ENCODE measurements around the gene TSPAN12.
"Not testable (repeated sequence)": the region's sequence is repeated elsewhere in the genome, so short reads cannot be mapped to it uniquely, and the experiment has no call there.

The TSPAN12 gene

GRCh38 chr7:120783273-120783672, 74.7 kb downstream of the TSPAN12 start:
- Histone ChIP-seq H3K4me1 (ENCODE audit: low read depth, poor library complexity, severe bottlenecking) (no peaks in the 10 kb centered on the region), H2AFZ (ENCODE audit: low read depth) (no peak overlapping the region), H4K20me1 (ENCODE audit: insufficient read depth) (no peaks in the 10 kb centered on the region), H3K79me2 (ENCODE audit: insufficient read depth, low read depth) (no peaks in the 10 kb centered on the region), H3K36me3 (ENCODE audit: insufficient read depth) (no peaks in the 10 kb centered on the region), H3K4me3 (IDR thresholded peaks at IDR 0.05; ENCODE audit: insufficient read depth, low read depth, low read length) (no peak overlapping the region), H3K27ac (no peak overlapping the region), H3K4me2 (no peak overlapping the region), H3K27me3 (ENCODE audit: insufficient read depth, low read depth) (no peaks in the 10 kb centered on the region), H3K9ac (no peak overlapping the region)
- TF ChIP-seq, protein P1, sequence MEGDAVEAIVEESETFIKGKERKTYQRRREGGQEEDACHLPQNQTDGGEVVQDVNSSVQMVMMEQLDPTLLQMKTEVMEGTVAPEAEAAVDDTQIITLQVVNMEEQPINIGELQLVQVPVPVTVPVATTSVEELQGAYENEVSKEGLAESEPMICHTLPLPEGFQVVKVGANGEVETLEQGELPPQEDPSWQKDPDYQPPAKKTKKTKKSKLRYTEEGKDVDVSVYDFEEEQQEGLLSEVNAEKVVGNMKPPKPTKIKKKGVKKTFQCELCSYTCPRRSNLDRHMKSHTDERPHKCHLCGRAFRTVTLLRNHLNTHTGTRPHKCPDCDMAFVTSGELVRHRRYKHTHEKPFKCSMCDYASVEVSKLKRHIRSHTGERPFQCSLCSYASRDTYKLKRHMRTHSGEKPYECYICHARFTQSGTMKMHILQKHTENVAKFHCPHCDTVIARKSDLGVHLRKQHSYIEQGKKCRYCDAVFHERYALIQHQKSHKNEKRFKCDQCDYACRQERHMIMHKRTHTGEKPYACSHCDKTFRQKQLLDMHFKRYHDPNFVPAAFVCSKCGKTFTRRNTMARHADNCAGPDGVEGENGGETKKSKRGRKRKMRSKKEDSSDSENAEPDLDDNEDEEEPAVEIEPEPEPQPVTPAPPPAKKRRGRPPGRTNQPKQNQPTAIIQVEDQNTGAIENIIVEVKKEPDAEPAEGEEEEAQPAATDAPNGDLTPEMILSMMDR (conservative IDR thresholded peaks at IDR 0.05; ENCODE audit: low read depth, low read length), result no peak

DNA sequence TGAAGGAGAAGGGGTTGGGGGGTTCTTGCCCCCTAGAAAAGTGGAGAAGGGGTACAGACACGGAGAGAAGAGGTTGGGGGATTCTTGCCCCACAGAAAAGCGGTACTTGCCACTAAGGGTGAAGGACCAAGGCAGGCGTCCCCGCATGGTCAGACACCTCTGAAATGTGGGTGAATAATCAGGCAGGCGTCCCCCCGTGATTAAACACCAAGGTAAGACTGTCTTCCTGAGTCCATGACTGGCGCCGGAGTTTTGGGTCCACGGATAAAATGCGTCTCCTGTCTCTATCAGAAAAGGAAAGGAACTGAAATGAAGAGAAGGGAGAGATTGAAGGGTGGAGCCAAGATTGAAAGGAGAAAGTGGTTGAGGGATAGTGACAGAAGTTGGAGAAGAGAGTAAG, 76.0 kb downstream of the TSPAN12 start:
- H2AFZ ChIP-seq (ENCODE audit: low read depth); H3K9ac ChIP-seq; H3K27me3 ChIP-seq (ENCODE audit: insufficient read depth, low read depth): not testable (repeated sequence)

DNA sequence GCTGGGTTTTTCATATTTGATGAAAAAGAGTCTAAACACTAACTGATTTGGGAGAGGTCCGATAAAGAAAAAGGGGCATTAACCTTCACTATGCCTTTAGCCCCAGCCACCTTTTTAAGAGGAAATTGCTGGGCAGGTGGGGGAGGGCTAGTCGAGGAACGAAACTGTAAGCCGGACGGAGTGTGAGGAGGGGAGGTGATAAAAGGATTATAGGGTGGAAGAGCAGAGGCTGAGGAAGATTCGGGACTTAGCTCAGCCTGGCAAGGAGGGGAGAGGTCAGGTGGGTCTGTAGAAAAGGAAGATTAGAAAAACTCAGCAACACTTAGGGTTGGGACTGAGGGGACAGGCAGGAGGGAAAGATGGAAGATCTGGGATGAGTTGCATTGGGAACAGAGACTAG, 77.0 kb downstream of the TSPAN12 start:
- no peaks in the 10 kb centered on the region for H3K27me3 ChIP-seq (ENCODE audit: insufficient read depth, low read depth)
- no peaks in the 10 kb centered on the region for H4K20me1 ChIP-seq (ENCODE audit: insufficient read depth)
- H3K4me1 ChIP-seq (ENCODE audit: low read depth, poor library complexity, severe bottlenecking), result no peaks in the 10 kb centered on the region
- H3K79me2 ChIP-seq (ENCODE audit: insufficient read depth, low read depth), result no peaks in the 10 kb centered on the region
- TF ChIP-seq, protein P1 (conservative IDR thresholded peaks at IDR 0.05; ENCODE audit: low read depth, low read length), result no peak
- no peak overlapping the region for H3K4me3 ChIP-seq (IDR thresholded peaks at IDR 0.05; ENCODE audit: insufficient read depth, low read depth, low read length)
- no peak overlapping the region for H3K9ac ChIP-seq
- H3K4me2 ChIP-seq, result no peak overlapping the region
- no peak overlapping the region for H2AFZ ChIP-seq (ENCODE audit: low read depth)
- H3K27ac ChIP-seq, result no peak overlapping the region
- H3K36me3 ChIP-seq (ENCODE audit: insufficient read depth), result no peaks in the 10 kb centered on the region

More for the DNA sequence above, 76.0 kb downstream of the TSPAN12 start:
- not testable (repeated sequence) for H3K4me3 ChIP-seq (IDR thresholded peaks at IDR 0.05; ENCODE audit: insufficient read depth, low read depth, low read length); H3K79me2 ChIP-seq (ENCODE audit: insufficient read depth, low read depth); H3K27ac ChIP-seq; H3K4me2 ChIP-seq; H3K4me1 ChIP-seq (ENCODE audit: low read depth, poor library complexity, severe bottlenecking); H3K36me3 ChIP-seq (ENCODE audit: insufficient read depth); H4K20me1 ChIP-seq (ENCODE audit: insufficient read depth)

GRCh38 chr7:120780451-120780850, 77.5 kb downstream of the TSPAN12 start:
- H2AFZ ChIP-seq (ENCODE audit: low read depth); H3K27ac ChIP-seq; H3K4me1 ChIP-seq (ENCODE audit: low read depth, poor library complexity, severe bottlenecking); H3K36me3 ChIP-seq (ENCODE audit: insufficient read depth); H3K79me2 ChIP-seq (ENCODE audit: insufficient read depth, low read depth); H3K27me3 ChIP-seq (ENCODE audit: insufficient read depth, low read depth); H3K4me2 ChIP-seq; H3K4me3 ChIP-seq (IDR thresholded peaks at IDR 0.05; ENCODE audit: insufficient read depth, low read depth, low read length); H4K20me1 ChIP-seq (ENCODE audit: insufficient read depth); H3K9ac ChIP-seq: not testable (repeated sequence)

- H3K4me1 ChIP-seq (ENCODE audit: low read depth, poor library complexity, severe bottlenecking); H3K9ac ChIP-seq; H4K20me1 ChIP-seq (ENCODE audit: insufficient read depth); H3K4me2 ChIP-seq; H3K4me3 ChIP-seq (IDR thresholded peaks at IDR 0.05; ENCODE audit: insufficient read depth, low read depth, low read length); H3K79me2 ChIP-seq (ENCODE audit: insufficient read depth, low read depth); H3K27me3 ChIP-seq (ENCODE audit: insufficient read depth, low read depth); H3K27ac ChIP-seq; H2AFZ ChIP-seq (ENCODE audit: low read depth); H3K36me3 ChIP-seq (ENCODE audit: insufficient read depth): not testable (repeated sequence)
Observed at GRCh38 chr7:120779078-120779477, 78.9 kb downstream of the TSPAN12 start.

DNA sequence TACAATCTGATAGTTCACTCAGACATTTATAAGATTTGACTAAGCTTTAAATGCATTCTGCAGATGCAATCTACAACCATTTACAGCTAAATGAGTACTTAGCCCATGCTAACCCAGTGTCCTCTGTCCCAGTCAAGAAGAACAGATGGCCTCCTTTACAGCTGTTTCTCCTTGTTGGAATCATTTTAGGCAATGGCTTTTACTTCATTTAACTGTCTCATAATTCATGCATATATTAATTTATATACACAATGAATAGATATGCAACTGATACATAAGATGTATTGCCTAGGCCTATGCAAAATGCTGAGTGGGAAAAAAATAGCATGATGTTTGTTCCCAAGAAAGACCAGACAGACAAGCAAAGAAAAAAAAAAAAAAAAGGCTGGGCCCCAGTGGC, 82.2 kb downstream of the TSPAN12 start:
- Histone ChIP-seq H3K79me2 (ENCODE audit: insufficient read depth, low read depth) (no peaks in the 10 kb centered on the region), H3K27ac (no peak overlapping the region), H3K9ac (no peak overlapping the region), H4K20me1 (ENCODE audit: insufficient read depth) (no peaks in the 10 kb centered on the region), H2AFZ (ENCODE audit: low read depth) (no peak overlapping the region), H3K27me3 (ENCODE audit: insufficient read depth, low read depth) (no peaks in the 10 kb centered on the region), H3K4me2 (no peak overlapping the region), H3K36me3 (ENCODE audit: insufficient read depth) (no peaks in the 10 kb centered on the region), H3K4me3 (IDR thresholded peaks at IDR 0.05; ENCODE audit: insufficient read depth, low read depth, low read length) (no peak overlapping the region), H3K4me1 (ENCODE audit: low read depth, poor library complexity, severe bottlenecking) (no peaks in the 10 kb centered on the region)
- TF ChIP-seq, protein P1 (conservative IDR thresholded peaks at IDR 0.05; ENCODE audit: low read depth, low read length), result no peak

Data from KMS-11 (cell line).